SJSA1 (cell line): ENCODE measurements around the gene ZMYND8. TPM values are rescaled to one million over a fixed set of nuclear protein-coding genes. Genes with fewer than 3 reads are reported as not detected.
"Not testable (repeated sequence)": the region's sequence is repeated elsewhere in the genome, so short reads cannot be mapped to it uniquely, and the experiment has no call there.

Experiments
- DNase-seq, 2 experiments: peaks; one replicate each; pipeline ENCODE4 v3.0.0-alpha.2; 2015 to 2020; ENCODE audit warnings: low spot score in 2 of 2, low read depth in 1 of 2
- H3K27ac ChIP-seq: fragments of 250-450 bp; sonication (Bioruptor Pico); 2 replicates; pipeline ENCODE4 v1.5.1; 2020; ENCODE audit warnings: mild to moderate bottlenecking, moderate library complexity
- H3K27me3 ChIP-seq: fragments of 250-450 bp; sonication (Bioruptor Pico); replicated peaks from 2 replicates; pipeline ENCODE4 v1.5.1; 2020; ENCODE audit warnings: mild to moderate bottlenecking, moderate library complexity
- H3K36me3 ChIP-seq: fragments of 250-450 bp; sonication (Bioruptor Pico); 2 replicates; pipeline ENCODE4 v1.5.1; 2020; ENCODE audit warnings: mild to moderate bottlenecking
- H3K4me1 ChIP-seq: fragments of 250-450 bp; sonication (Bioruptor Pico); replicated peaks from 2 replicates; pipeline ENCODE4 v1.6.1; 2021; ENCODE audit warnings: mild to moderate bottlenecking
- H3K4me3 ChIP-seq: fragments of 250-450 bp; sonication (Bioruptor Pico); 2 replicates; pipeline ENCODE4 v1.5.1; 2020; ENCODE audit warnings: mild to moderate bottlenecking
- H3K9me3 ChIP-seq: fragments of 250-450 bp; sonication (Bioruptor Pico); replicated peaks from 2 replicates; pipeline ENCODE4 v1.5.1; 2020; ENCODE audit warnings: mild to moderate bottlenecking
- total RNA-seq: library from RNA; depleted of rRNA; stranded (reverse); fragments of >200 nt; shearing (Covaris generic); gene quantifications from 2 replicates; pipeline ENCODE4 v1.2.3, GENCODE V29; 2014

ZMYND8 gene
- total RNA-seq, 1 experiment from 2014 or later = 13.5 TPM

GRCh38 chr20:47253872-47254271 lies 102.6 kb downstream of the ZMYND8 start:
- Histone ChIP-seq H3K36me3 (peaks cover 31% of the 10 kb centered on the region), H3K9me3 (no peaks in the 10 kb centered on the region), H3K27me3 (no peaks in the 10 kb centered on the region), H3K4me1 (peaks cover 31% of the 10 kb centered on the region), H3K4me3 (no peak overlapping the region), H3K27ac (no peak overlapping the region)
- no peak for DNase-seq

- Histone ChIP-seq H3K4me3 (no peak overlapping the region), H3K36me3 (peaks cover 41% of the 10 kb centered on the region), H3K27ac (no peak overlapping the region), H3K4me1 (peaks cover 21% of the 10 kb centered on the region), H3K27me3 (no peaks in the 10 kb centered on the region), H3K9me3 (no peaks in the 10 kb centered on the region)
- no peak for DNase-seq
Observed at GRCh38 chr20:47252879-47253307, 103.6 kb downstream of the ZMYND8 start.

DNA sequence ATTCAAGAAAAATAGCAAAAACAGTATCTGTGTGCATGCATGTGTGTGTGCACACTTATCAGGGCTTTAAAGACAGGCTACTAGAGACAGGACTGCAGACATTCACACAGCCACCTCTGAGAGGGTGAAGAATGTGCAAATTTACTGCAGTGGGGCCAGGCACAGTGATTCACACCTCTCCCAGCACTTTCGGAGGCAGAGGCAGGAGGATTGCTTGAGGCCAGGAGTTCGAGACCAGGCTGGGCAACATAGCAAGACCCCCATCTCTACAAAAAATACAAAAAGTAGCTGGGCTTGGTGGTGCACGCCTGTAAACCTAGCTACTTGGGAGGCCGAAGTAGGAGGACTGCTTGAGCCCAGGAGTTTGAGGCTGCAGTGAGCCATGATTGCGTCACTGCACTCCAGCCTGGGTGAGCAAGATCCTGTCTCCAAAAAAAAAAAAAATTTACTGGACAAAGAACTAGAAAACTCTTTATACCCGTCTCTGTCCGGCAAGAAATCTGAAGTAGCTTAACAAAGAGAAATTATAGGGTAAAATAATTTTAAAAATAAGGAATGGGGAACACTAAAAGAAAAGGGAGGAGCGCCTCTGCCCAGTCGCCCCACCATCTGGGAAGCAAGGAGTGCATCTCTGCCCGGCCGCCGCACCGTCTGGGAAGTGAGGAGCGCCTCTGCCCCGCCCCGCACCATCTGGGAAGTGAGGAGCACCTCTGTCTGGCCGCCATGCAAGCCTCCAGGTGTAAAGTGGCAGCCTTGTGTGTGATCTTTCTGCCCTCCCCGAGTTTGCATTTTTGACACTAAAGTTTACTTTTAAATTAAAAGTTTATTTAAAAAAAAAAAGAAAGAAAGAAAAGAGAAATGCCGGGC lies 105.1 kb downstream of the ZMYND8 start:
- H3K4me1 ChIP-seq = peaks cover 6% of the 10 kb centered on the region
- no peak overlapping the region for H3K4me3 ChIP-seq
- H3K36me3 ChIP-seq = peaks cover 55% of the 10 kb centered on the region
- no peak overlapping the region for H3K27ac ChIP-seq
- H3K9me3 ChIP-seq = no peaks in the 10 kb centered on the region
- DNase-seq = no peak
- H3K27me3 ChIP-seq = no peaks in the 10 kb centered on the region

DNA sequence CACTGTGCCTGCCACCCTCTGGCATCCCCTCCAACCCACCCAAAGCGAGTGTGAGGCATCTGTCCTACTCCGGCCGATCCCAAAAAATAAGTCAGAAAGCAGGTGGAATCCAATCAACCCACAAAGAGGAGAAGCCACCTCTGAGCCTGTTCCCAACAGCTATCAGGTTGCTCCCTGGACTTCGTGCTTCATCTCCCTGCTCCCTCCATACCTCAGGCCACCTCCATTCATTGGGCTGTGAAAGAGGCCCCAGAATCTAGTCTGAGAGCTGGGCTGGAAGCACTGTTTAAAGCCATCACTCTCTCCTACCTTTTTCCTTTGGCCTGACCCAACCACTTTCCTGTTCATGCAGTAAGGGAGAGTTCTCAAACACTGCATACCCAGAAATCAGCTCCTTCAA lies 106.1 kb downstream of the ZMYND8 start:
- Histone ChIP-seq H3K36me3 (peaks cover 64% of the 10 kb centered on the region), H3K27me3 (no peaks in the 10 kb centered on the region), H3K4me3 (no peak overlapping the region), H3K27ac (no peak overlapping the region), H3K4me1 (no peaks in the 10 kb centered on the region), H3K9me3 (no peaks in the 10 kb centered on the region)
- no peak for DNase-seq

DNA sequence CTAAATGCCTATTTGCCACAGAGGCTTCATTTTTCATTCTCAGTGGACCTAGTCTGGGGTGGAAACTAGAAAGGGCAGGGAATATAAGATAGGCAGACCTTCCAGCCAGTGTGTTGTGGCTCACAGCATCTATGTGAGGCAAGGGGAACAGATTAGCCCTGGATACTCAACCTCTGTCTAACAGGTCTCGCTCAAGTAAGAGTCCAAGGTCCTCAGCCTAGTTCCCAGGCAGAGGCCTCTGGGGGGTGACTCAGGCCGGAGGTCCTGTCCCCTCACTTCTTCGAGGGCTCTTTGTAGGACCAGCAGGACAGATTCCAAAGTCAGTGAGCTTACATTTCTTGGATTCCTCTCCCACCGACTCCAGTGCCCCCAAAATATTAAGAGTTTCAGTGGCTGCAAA lies 106.6 kb downstream of the ZMYND8 start:
- no peak overlapping the region for H3K27ac ChIP-seq
- H3K4me3 ChIP-seq = no peak overlapping the region
- no peaks in the 10 kb centered on the region for H3K27me3 ChIP-seq
- H3K4me1 ChIP-seq = no peaks in the 10 kb centered on the region
- peaks cover 68% of the 10 kb centered on the region for H3K36me3 ChIP-seq
- no peaks in the 10 kb centered on the region for H3K9me3 ChIP-seq
- DNase-seq = no peak

DNA sequence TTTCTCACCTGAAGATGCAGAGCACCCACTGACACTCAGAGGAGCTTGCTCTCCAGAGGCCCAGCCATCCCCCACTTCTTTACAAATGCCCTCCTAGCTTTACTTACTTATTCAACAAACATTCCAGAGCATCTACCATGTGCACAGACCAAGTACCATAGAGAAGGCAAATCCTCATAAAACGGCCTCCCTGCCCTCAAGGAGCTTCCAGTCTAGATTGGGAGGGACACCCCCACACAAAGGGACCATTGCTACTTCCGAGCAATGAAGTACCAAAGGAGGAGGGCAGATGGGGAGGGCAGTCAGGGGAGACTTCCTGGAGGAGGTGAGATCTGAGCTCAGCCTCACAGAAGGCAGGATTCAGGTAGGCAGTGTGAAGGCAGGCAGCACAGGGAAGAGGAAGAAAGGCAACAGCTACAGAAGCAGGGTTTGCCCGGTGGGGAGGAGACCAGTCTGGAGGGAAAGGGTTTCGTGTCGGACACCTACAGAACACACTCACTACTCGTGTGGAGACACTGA lies 108.0 kb downstream of the ZMYND8 start:
- Histone ChIP-seq H3K27ac (no peak overlapping the region), H3K4me3 (no peak overlapping the region), H3K9me3 (no peaks in the 10 kb centered on the region), H3K27me3 (no peaks in the 10 kb centered on the region), H3K36me3 (peaks cover 72% of the 10 kb centered on the region), H3K4me1 (no peaks in the 10 kb centered on the region)
- DNase-seq = no peak

DNA sequence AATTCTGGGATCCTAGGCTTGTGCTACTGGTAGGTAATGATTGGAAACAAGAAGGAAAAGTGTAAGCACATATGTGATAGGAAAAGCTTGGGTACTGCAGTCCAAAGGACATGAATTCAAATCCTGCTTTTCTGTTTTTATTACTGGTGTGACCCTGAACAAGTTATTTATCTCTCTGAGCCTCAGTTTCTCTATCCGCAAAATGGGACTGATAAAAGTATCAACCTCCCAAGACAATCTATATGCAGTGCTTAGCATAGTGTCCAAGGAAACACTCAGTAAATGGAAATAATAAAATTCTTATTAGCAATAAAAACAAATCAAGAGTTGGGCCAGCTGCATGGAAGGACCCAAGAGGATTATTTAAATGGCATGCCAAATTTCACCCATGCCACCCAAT lies 108.5 kb downstream of the ZMYND8 start:
- Histone ChIP-seq H3K27ac (no peak overlapping the region), H3K4me1 (peaks cover 1% of the 10 kb centered on the region; the same call in 1 of the 2 replicates), H3K36me3 (peaks cover 74% of the 10 kb centered on the region), H3K4me3 (no peak overlapping the region), H3K27me3 (no peaks in the 10 kb centered on the region), H3K9me3 (no peaks in the 10 kb centered on the region)
- DNase-seq = no peak

- no peak overlapping the region for H3K4me3 ChIP-seq
- no peak for DNase-seq
- H3K27ac ChIP-seq = no peak overlapping the region
- H3K36me3 ChIP-seq = peaks cover 78% of the 10 kb centered on the region
- H3K9me3 ChIP-seq = no peaks in the 10 kb centered on the region
- H3K27me3 ChIP-seq = no peaks in the 10 kb centered on the region
- peaks cover 17% of the 10 kb centered on the region for H3K4me1 ChIP-seq
Observed at GRCh38 chr20:47246061-47246777, 110.3 kb downstream of the ZMYND8 start.

GRCh38 chr20:47245166-47245565 lies 111.3 kb downstream of the ZMYND8 start:
- not testable (repeated sequence) for H3K27ac ChIP-seq, H3K4me3 ChIP-seq, H3K27me3 ChIP-seq, H3K9me3 ChIP-seq, DNase-seq
- H3K4me1 ChIP-seq = peaks cover 22% of the 10 kb centered on the region
- H3K36me3 ChIP-seq = peaks cover 71% of the 10 kb centered on the region

GRCh38 chr20:47244451-47244850 lies 112.0 kb downstream of the ZMYND8 start:
- Histone ChIP-seq H3K4me1 (peaks cover 22% of the 10 kb centered on the region), H3K27me3 (no peaks in the 10 kb centered on the region), H3K4me3 (no peak overlapping the region), H3K9me3 (no peaks in the 10 kb centered on the region), H3K27ac (no peak overlapping the region), H3K36me3 (peaks cover 69% of the 10 kb centered on the region)
- no peak for DNase-seq

GRCh38 chr20:47243532-47244305 lies 112.8 kb downstream of the ZMYND8 start:
- Histone ChIP-seq H3K4me1 (peaks cover 22% of the 10 kb centered on the region), H3K36me3 (peaks cover 70% of the 10 kb centered on the region), H3K27me3 (no peaks in the 10 kb centered on the region), H3K4me3 (no peak overlapping the region), H3K27ac (no peak overlapping the region), H3K9me3 (no peaks in the 10 kb centered on the region)
- DNase-seq = no peak

DNA sequence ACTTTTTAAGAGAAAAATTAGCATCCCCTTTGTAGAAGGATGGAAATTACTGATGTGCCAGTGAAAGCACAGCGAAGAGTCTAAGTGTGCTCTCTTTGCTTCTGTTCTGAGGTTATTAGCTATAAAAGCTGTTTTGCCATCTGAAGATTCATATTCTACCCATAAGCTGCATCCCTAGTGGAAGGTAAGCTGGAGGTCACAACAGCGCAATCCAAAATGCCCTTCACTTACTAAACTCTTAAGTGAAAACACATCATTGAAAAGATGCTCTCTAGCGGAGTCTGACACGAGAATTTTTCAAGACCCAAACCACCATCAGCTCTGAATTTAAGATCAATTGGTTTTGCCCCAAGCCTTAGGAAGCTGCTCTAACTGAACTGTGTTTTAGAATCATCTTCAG lies 113.5 kb downstream of the ZMYND8 start:
- no peaks in the 10 kb centered on the region for H3K9me3 ChIP-seq
- peaks cover 68% of the 10 kb centered on the region for H3K36me3 ChIP-seq
- H3K27me3 ChIP-seq = no peaks in the 10 kb centered on the region
- H3K27ac ChIP-seq = no peak overlapping the region
- no peak for DNase-seq
- H3K4me3 ChIP-seq = no peak overlapping the region
- H3K4me1 ChIP-seq = peaks cover 22% of the 10 kb centered on the region

DNA sequence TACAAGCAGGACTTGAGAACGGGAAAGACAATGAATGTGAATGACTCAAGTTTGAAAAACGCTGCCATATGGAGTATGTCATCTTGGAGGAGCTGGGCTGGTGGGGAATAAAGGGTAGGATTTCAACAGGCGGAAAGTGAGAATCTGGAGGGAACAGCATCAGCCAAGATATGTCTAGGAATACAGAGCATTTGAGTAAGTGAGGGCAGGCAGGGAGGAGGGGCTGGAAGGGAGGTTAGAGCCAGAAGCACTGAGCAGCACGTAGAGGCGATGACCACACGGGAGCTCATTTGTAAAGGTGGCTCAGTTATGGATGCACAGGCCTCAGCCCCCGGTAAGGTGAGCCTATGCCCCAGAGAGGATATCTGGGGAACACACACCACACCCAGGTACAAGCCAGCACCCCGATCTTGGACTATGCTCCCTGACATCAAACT lies 115.1 kb downstream of the ZMYND8 start:
- Histone ChIP-seq H3K9me3 (no peaks in the 10 kb centered on the region), H3K36me3 (peaks cover 63% of the 10 kb centered on the region), H3K4me3 (no peak overlapping the region), H3K4me1 (peaks cover 22% of the 10 kb centered on the region), H3K27me3 (no peaks in the 10 kb centered on the region), H3K27ac (peak overlapping the region; percentile 71)
- peak; percentile 73 to 78 for DNase-seq
